Hepatocyte (in vitro differentiated cells): ENCODE measurements around the gene HTR2C. TPM values are rescaled to one million over a fixed set of nuclear protein-coding genes. Genes with fewer than 3 reads are reported as not detected.

Source experiments
- DNase-seq: peaks from one replicate; pipeline ENCODE4 v3.0.0-alpha.2; 2016; ENCODE audit warnings: low spot score
- H2AFZ ChIP-seq: fragments of 200-600 bp; sonication (generic); 2 replicates; pipeline ENCODE4 v1.6.0; 2016; ENCODE audit warnings: antibody characterized with exemption, mild to moderate bottlenecking
- H3K27ac ChIP-seq: fragments of 200-600 bp; sonication (generic); 2 replicates; pipeline ENCODE4 v1.5.1; 2016; ENCODE audit warnings: mild to moderate bottlenecking
- H3K27me3 ChIP-seq: fragments of 200-600 bp; sonication (generic); 2 replicates; pipeline ENCODE4 v1.6.1; 2016
- H3K36me3 ChIP-seq: fragments of 200-600 bp; sonication (generic); replicated peaks from 2 replicates; pipeline ENCODE4 v1.5.1; 2016; ENCODE audit warnings: low read depth; ENCODE audit not compliant: insufficient read depth
- H3K4me1 ChIP-seq: fragments of 200-600 bp; sonication (generic); 2 replicates; pipeline ENCODE4 v1.5.1; 2016; ENCODE audit warnings: mild to moderate bottlenecking, moderate library complexity; ENCODE audit not compliant: insufficient read depth
- H3K4me2 ChIP-seq: fragments of 200-600 bp; sonication (generic); 2 replicates; pipeline ENCODE4 v1.6.0; 2016
- H3K4me3 ChIP-seq: fragments of 200-600 bp; sonication (generic); 2 replicates; pipeline ENCODE4 v1.5.1; 2016; ENCODE audit warnings: mild to moderate bottlenecking
- H3K79me2 ChIP-seq: fragments of 200-600 bp; sonication (generic); 2 replicates; pipeline ENCODE4 v1.6.0; 2017; ENCODE audit warnings: mild to moderate bottlenecking
- H3K9me2 ChIP-seq: fragments of 200-600 bp; sonication (generic); replicated peaks from 2 replicates; pipeline ENCODE4 v1.6.0; 2017; ENCODE audit warnings: mild to moderate bottlenecking; ENCODE audit not compliant: insufficient read depth
- H3K9me3 ChIP-seq: fragments of 200-600 bp; sonication (generic); 2 replicates; pipeline ENCODE4 v1.5.1; 2016; ENCODE audit warnings: low read depth, mild to moderate bottlenecking
- H4K20me1 ChIP-seq: fragments of 200-600 bp; sonication (generic); 2 replicates; pipeline ENCODE4 v1.6.0; 2016; ENCODE audit warnings: mild to moderate bottlenecking; ENCODE audit not compliant: insufficient read depth, poor library complexity, severe bottlenecking
- CTCF ChIP-seq: fragments of 200-600 bp; sonication (generic); IDR thresholded peaks from 2 replicates; pipeline ENCODE4 v1.5.1; 2016; ENCODE audit warnings: antibody characterized with exemption, mild to moderate bottlenecking; ENCODE audit not compliant: poor library complexity
- EZH2 ChIP-seq: fragments of 200-600 bp; sonication (generic); IDR thresholded peaks from 2 replicates; pipeline ENCODE4 v1.6.1; 2016; ENCODE audit warnings: antibody characterized with exemption, mild to moderate bottlenecking, borderline replicate concordance
- EZH2phosphoT487 ChIP-seq: fragments of 200-600 bp; sonication (generic); IDR thresholded peaks from one replicate; pipeline ENCODE4 v1.6.1; 2018; ENCODE audit warnings: antibody characterized with exemption, mild to moderate bottlenecking, low read depth, moderate library complexity; ENCODE audit not compliant: unreplicated experiment, severe bottlenecking
- WGBS: methylation state at CpG from one replicate; pipeline ENCODE4 v1.1.6; 2016; ENCODE audit warnings: low lambda C conversion rate; ENCODE audit errors: missing lambda C conversion rate; 5-methylcytosine and 5-hydroxymethylcytosine counted together
- polyA plus RNA-seq: library from polyadenylated mRNA; unstranded; fragments of >200 nt; fragmentation: Nextera tagmentation; extraction: Ambion mirVana; gene quantifications from 2 replicates; pipeline ENCODE4 v1.2.1, GENCODE V29; 2016
- total RNA-seq: library from RNA; depleted of rRNA; stranded (reverse); fragments of >200 nt; gene quantifications from 2 replicates; pipeline ENCODE4 v1.2.3, GENCODE V29; 2014

The HTR2C gene
- total and polyA plus RNA-seq, 2 experiments from 2014 or later, result 0.27 TPM; not detected in 1

DNA sequence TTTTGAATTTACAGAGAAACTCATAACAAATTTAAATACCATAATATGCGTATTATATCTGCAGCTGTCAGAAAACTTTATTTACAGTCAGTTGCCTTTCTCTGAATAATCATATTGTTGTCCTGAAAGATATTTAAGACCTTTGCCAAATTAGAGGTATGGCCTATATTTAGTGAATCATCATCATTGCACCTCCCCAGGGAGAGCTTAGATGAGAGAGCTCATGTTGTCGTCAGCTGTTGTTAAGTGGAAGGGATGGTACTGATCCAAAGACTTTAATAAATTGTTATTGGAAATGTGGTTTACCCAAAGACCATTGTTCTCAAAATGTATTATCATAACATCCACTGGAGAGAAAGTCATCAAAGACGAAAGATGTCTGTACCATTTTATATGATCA lies 128.6 kb downstream of the HTR2C start:
- TF ChIP-seq EZH2 (no peak), CTCF (no peak), EZH2phosphoT487 (no peak)
- Histone ChIP-seq H3K36me3 (no peaks in the 10 kb centered on the region), H3K27me3 (no peaks in the 10 kb centered on the region), H3K79me2 (no peaks in the 10 kb centered on the region), H3K9me2 (no peaks in the 10 kb centered on the region), H3K9me3 (no peaks in the 10 kb centered on the region), H3K27ac (no peak overlapping the region), H3K4me3 (no peak overlapping the region), H2AFZ (no peak overlapping the region), H3K4me2 (no peak overlapping the region), H3K4me1 (no peaks in the 10 kb centered on the region), H4K20me1 (no peaks in the 10 kb centered on the region)
- DNase-seq, result no peak
- 92% methylated on average over 3 of the region's 3 CpGs for WGBS

DNA sequence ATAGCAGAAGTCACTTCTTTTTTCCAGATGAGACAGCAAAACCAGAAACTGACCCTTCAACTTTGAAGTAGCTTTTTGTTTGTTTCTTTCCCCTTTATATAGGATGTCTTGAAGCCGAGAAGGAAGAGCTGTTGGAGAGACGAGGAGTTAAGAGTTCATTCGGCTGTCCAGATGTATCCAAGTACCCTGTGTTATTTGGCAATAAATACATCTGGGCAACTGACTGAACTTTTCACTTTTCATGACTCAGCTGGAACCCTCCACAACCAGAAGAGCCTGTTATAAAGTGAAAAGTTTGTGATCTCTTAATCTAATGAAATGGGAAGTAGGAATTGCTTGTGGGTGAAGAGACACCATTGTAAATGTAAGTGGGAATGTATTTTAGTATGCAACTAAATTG lies 131.2 kb downstream of the HTR2C start:
- no peaks in the 10 kb centered on the region for H3K9me3 ChIP-seq
- no peak overlapping the region for H3K4me3 ChIP-seq
- no peaks in the 10 kb centered on the region for H3K9me2 ChIP-seq
- H2AFZ ChIP-seq, result no peak overlapping the region
- no peaks in the 10 kb centered on the region for H3K4me1 ChIP-seq
- H3K27me3 ChIP-seq, result no peaks in the 10 kb centered on the region
- no peak for TF ChIP-seq EZH2
- no peaks in the 10 kb centered on the region for H4K20me1 ChIP-seq
- H3K79me2 ChIP-seq, result no peaks in the 10 kb centered on the region
- no peak overlapping the region for H3K27ac ChIP-seq
- DNase-seq, result no peak
- 57% methylated on average over 3 of the region's 3 CpGs for WGBS
- H3K36me3 ChIP-seq, result no peaks in the 10 kb centered on the region
- no peak overlapping the region for H3K4me2 ChIP-seq

- Histone ChIP-seq H3K27me3 (no peaks in the 10 kb centered on the region), H3K9me3 (no peaks in the 10 kb centered on the region), H3K36me3 (no peaks in the 10 kb centered on the region), H3K4me2 (no peak overlapping the region), H4K20me1 (no peaks in the 10 kb centered on the region), H3K79me2 (no peaks in the 10 kb centered on the region), H3K4me1 (no peaks in the 10 kb centered on the region), H2AFZ (no peak overlapping the region), H3K27ac (no peak overlapping the region), H3K4me3 (no peak overlapping the region), H3K9me2 (no peaks in the 10 kb centered on the region)
- peak; percentile 49 for TF ChIP-seq CTCF
- no peak for TF ChIP-seq EZH2phosphoT487
- no peak for TF ChIP-seq EZH2
- peak; percentile 10 for DNase-seq
- WGBS, result 40% methylated on average over 6 of the region's 6 CpGs
Measured at GRCh38 chrX:114717921-114718320, 134.0 kb downstream of the HTR2C start.

- TF ChIP-seq EZH2phosphoT487, result no peak
- TF ChIP-seq EZH2, result no peak
- no peak for TF ChIP-seq CTCF
- Histone ChIP-seq H3K4me2 (no peak overlapping the region), H3K27me3 (no peaks in the 10 kb centered on the region), H3K27ac (no peak overlapping the region), H3K79me2 (no peaks in the 10 kb centered on the region), H3K9me2 (no peaks in the 10 kb centered on the region), H3K36me3 (no peaks in the 10 kb centered on the region), H3K9me3 (no peaks in the 10 kb centered on the region), H3K4me1 (no peaks in the 10 kb centered on the region), H2AFZ (no peak overlapping the region), H3K4me3 (no peak overlapping the region), H4K20me1 (no peaks in the 10 kb centered on the region)
- DNase-seq, result no peak
- WGBS, result 91% methylated on average over 1 of the region's 1 CpG
Measured at GRCh38 chrX:114766541-114766940, 182.7 kb downstream of the HTR2C start.
